HepG2 (cell line): ENCODE measurements around the gene ZNF276. TPM values are rescaled to one million over a fixed set of nuclear protein-coding genes. Genes with fewer than 3 reads are reported as not detected.

Experiments used
- ARNT2 ChIP-seq: sonication (generic); formaldehyde crosslinking; IDR thresholded peaks from 2 replicates; pipeline ENCODE4 v1.8.0; 2022; ENCODE audit warnings: mild to moderate bottlenecking, low read depth, missing genetic modification reagents, moderate library complexity
- SMARCC2 ChIP-seq: fragments of 450-650 bp; IDR thresholded peaks from 2 replicates; pipeline ENCODE4 v1.6.1; 2017; ENCODE audit warnings: antibody characterized with exemption, mild to moderate bottlenecking
- TOE1 ChIP-seq: sonication (generic); formaldehyde crosslinking; IDR thresholded peaks from 2 replicates; pipeline ENCODE4 v1.4.0; 2020; ENCODE audit warnings: mild to moderate bottlenecking, missing genetic modification reagents
- U2AF2 ChIP-seq: fragments of 200-400 bp; formaldehyde crosslinking; IDR thresholded peaks from 2 replicates; pipeline ENCODE4 v1.6.1; 2017; ENCODE audit warnings: low read depth, mild to moderate bottlenecking, low read length
- YY1 ChIP-seq: IDR thresholded peaks from 2 replicates; pipeline ENCODE4 v1.6.1; 2011; ENCODE audit warnings: low read length, low read depth, moderate library complexity, mild to moderate bottlenecking; ENCODE audit not compliant: insufficient read depth, insufficient replicate concordance
- ZFP36L1 ChIP-seq: sonication (generic); formaldehyde crosslinking; IDR thresholded peaks from 2 replicates; pipeline ENCODE4 v1.8.0; 2022; ENCODE audit warnings: mild to moderate bottlenecking, missing genetic modification reagents, moderate library complexity
- ZNF230 ChIP-seq: sonication (generic); formaldehyde crosslinking; IDR thresholded peaks from 2 replicates; pipeline ENCODE4 v1.4.0; 2020; ENCODE audit warnings: mild to moderate bottlenecking, missing genetic modification reagents
- ZNF350 ChIP-seq: sonication (generic); formaldehyde crosslinking; IDR thresholded peaks from 2 replicates; pipeline ENCODE4 v1.4.0; 2020; ENCODE audit warnings: mild to moderate bottlenecking, low read depth, missing genetic modification reagents, borderline replicate concordance
- ZNF431 ChIP-seq: sonication (generic); formaldehyde crosslinking; IDR thresholded peaks from 2 replicates; pipeline ENCODE4 v1.9.0; 2022; ENCODE audit warnings: missing genetic modification reagents, low read depth, mild to moderate bottlenecking, borderline replicate concordance
- ZNF513 ChIP-seq: sonication (generic); formaldehyde crosslinking; conservative IDR thresholded peaks from 2 replicates; pipeline ENCODE4 v1.5.0; 2020; ENCODE audit warnings: missing genetic modification reagents
- ZNF646 ChIP-seq: sonication (generic); formaldehyde crosslinking; IDR thresholded peaks from 2 replicates; pipeline ENCODE4 v1.9.0; 2021; ENCODE audit warnings: mild to moderate bottlenecking, missing genetic modification reagents
- ZNF883 ChIP-seq: sonication (generic); formaldehyde crosslinking; IDR thresholded peaks from 2 replicates; pipeline ENCODE4 v1.5.1; 2020; ENCODE audit warnings: mild to moderate bottlenecking, missing genetic modification reagents; ENCODE audit errors: not compliant biosample characterization
- polyA plus RNA-seq, 8 experiments: library from polyadenylated mRNA; depleted of rRNA in 3 of 8; stranded (reverse) in 7 of 8; unstranded in 1 of 8; fragments of >200 nt; fragmentation: Illumina TruSeq in 4 of 8; extraction: Trizol in 4 of 8; gene quantifications; 2 replicates each; pipeline versions ENCODE4 v1.2.1 to v1.2.3, GENCODE V29; 2011 to 2016; ENCODE audit warnings: low read depth in 4 of 8, missing spikeins in 1 of 8, mixed read lengths in 1 of 8; ENCODE audit not compliant: insufficient read depth in 1 of 8
- total RNA-seq, 5 experiments: library from RNA; depleted of rRNA; stranded (reverse); fragments of >200 nt; fragmentation: Illumina TruSeq; extraction: Trizol; gene quantifications; 2 replicates each; pipeline ENCODE4 v1.2.3, GENCODE V29; 2016; ENCODE audit warnings: low read depth in 1 of 5
- TF ChIP-seq, protein P1 (sequence below): IDR thresholded peaks from 2 replicates; pipeline ENCODE4 v1.4.0; 2020; ENCODE audit warnings: mild to moderate bottlenecking, missing genetic modification reagents
- TF ChIP-seq, protein P2 (sequence below): conservative IDR thresholded peaks from 2 replicates; pipeline ENCODE4 v1.6.1; 2018; ENCODE audit warnings: missing genetic modification reagents

ZNF276 gene
- total and polyA plus RNA-seq, 2 of the 13 experiments (the other 11 are each of a cell fraction or from before 2014, with no cell fraction given) = 17.7 to 18.0 TPM

GRCh38 chr16:89700649-89701424 lies 20.5 kb upstream of the ZNF276 start (continued):
- TF ChIP-seq ZNF431 (CRISPR knock-in tag) (peak; percentile 47; the same call in 1 of the 2 replicates), ZNF646 (CRISPR knock-in tag) (no peak), ZFP36L1 (no peak; the same call in 1 of the 2 replicates), ZNF883 (CRISPR knock-in tag) (no peak), YY1 (peak; percentile 22), TOE1 (CRISPR knock-in tag) (peak; percentile 29; the same call in 1 of the 2 replicates), ARNT2 (no peak; the same call in 1 of the 2 replicates), ZNF350 (CRISPR knock-in tag) (no peak; the same call in 1 of the 2 replicates), ZNF230 (CRISPR knock-in tag) (peak; percentile 13; the same call in 1 of the 2 replicates), ZNF513 (CRISPR knock-in tag) (0 out of 2 replicates have a peak, but pooled peaks have one; percentile 75), SMARCC2 (no peak), U2AF2 (no peak)
- TF ChIP-seq, protein P1, sequence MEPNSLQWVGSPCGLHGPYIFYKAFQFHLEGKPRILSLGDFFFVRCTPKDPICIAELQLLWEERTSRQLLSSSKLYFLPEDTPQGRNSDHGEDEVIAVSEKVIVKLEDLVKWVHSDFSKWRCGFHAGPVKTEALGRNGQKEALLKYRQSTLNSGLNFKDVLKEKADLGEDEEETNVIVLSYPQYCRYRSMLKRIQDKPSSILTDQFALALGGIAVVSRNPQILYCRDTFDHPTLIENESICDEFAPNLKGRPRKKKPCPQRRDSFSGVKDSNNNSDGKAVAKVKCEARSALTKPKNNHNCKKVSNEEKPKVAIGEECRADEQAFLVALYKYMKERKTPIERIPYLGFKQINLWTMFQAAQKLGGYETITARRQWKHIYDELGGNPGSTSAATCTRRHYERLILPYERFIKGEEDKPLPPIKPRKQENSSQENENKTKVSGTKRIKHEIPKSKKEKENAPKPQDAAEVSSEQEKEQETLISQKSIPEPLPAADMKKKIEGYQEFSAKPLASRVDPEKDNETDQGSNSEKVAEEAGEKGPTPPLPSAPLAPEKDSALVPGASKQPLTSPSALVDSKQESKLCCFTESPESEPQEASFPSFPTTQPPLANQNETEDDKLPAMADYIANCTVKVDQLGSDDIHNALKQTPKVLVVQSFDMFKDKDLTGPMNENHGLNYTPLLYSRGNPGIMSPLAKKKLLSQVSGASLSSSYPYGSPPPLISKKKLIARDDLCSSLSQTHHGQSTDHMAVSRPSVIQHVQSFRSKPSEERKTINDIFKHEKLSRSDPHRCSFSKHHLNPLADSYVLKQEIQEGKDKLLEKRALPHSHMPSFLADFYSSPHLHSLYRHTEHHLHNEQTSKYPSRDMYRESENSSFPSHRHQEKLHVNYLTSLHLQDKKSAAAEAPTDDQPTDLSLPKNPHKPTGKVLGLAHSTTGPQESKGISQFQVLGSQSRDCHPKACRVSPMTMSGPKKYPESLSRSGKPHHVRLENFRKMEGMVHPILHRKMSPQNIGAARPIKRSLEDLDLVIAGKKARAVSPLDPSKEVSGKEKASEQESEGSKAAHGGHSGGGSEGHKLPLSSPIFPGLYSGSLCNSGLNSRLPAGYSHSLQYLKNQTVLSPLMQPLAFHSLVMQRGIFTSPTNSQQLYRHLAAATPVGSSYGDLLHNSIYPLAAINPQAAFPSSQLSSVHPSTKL (CRISPR knock-in tag) = no peak; the same call in 1 of the 2 replicates
- TF ChIP-seq, protein P2, sequence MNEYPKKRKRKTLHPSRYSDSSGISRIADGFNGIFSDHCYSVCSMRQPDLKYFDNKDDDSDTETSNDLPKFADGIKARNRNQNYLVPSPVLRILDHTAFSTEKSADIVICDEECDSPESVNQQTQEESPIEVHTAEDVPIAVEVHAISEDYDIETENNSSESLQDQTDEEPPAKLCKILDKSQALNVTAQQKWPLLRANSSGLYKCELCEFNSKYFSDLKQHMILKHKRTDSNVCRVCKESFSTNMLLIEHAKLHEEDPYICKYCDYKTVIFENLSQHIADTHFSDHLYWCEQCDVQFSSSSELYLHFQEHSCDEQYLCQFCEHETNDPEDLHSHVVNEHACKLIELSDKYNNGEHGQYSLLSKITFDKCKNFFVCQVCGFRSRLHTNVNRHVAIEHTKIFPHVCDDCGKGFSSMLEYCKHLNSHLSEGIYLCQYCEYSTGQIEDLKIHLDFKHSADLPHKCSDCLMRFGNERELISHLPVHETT (CRISPR knock-in tag) = no peak
